HepG2 (cell line): ENCODE measurements around the gene MORF4L2. TPM values are rescaled to one million over a fixed set of nuclear protein-coding genes. Genes with fewer than 3 reads are reported as not detected.

Experiments
- ARID2 ChIP-seq: sonication (generic); formaldehyde crosslinking; IDR thresholded peaks from 2 replicates; pipeline ENCODE4 v1.8.1; 2022; ENCODE audit warnings: mild to moderate bottlenecking, missing genetic modification reagents, borderline replicate concordance
- ATRX ChIP-seq: sonication (generic); formaldehyde crosslinking; IDR thresholded peaks from 2 replicates; pipeline ENCODE4 v1.4.0; 2020; ENCODE audit warnings: missing genetic modification reagents, borderline replicate concordance
- BHLHE40 ChIP-seq: IDR thresholded peaks from 2 replicates; pipeline ENCODE4 v1.6.1; 2011; ENCODE audit warnings: low read length, improper control_type of control experiment
- CBX1 ChIP-seq: IDR thresholded peaks from one replicate; pipeline ENCODE4 v1.6.1; 2016; ENCODE audit warnings: antibody characterized with exemption, low read depth
- CHD2 ChIP-seq: IDR thresholded peaks from 2 replicates; pipeline ENCODE4 v1.6.1; 2011; ENCODE audit warnings: low read depth, low read length, improper control_type of control experiment
- GATAD2A ChIP-seq: IDR thresholded peaks from 2 replicates; pipeline ENCODE4 v1.6.1; 2016
- HNRNPL ChIP-seq: fragments of 200-400 bp; formaldehyde crosslinking; IDR thresholded peaks from 2 replicates; pipeline ENCODE4 v1.6.1; 2017; ENCODE audit warnings: mild to moderate bottlenecking, low read depth, low read length
- KDM2A ChIP-seq: sonication (generic); formaldehyde crosslinking; IDR thresholded peaks from 2 replicates; pipeline ENCODE4 v1.4.0; 2020; ENCODE audit warnings: low read depth, missing genetic modification reagents, borderline replicate concordance
- KLF12 ChIP-seq: sonication (generic); formaldehyde crosslinking; IDR thresholded peaks from 2 replicates; pipeline ENCODE4 v1.4.0; 2020; ENCODE audit warnings: missing genetic modification reagents, borderline replicate concordance
- MED1 ChIP-seq: sonication (generic); formaldehyde crosslinking; IDR thresholded peaks from 2 replicates; pipeline ENCODE4 v1.4.0; 2020; ENCODE audit warnings: missing genetic modification reagents
- MEIS2 ChIP-seq: sonication (generic); formaldehyde crosslinking; IDR thresholded peaks from 2 replicates; pipeline ENCODE4 v1.9.0; 2021; ENCODE audit warnings: mild to moderate bottlenecking, missing genetic modification reagents
- MTF1 ChIP-seq: sonication (generic); formaldehyde crosslinking; IDR thresholded peaks from 2 replicates; pipeline ENCODE4 v1.5.0; 2020; ENCODE audit warnings: missing genetic modification reagents
- NR2F2 ChIP-seq: IDR thresholded peaks from 2 replicates; pipeline ENCODE4 v1.6.1; 2012; ENCODE audit warnings: low read depth, inconsistent platforms, borderline replicate concordance
- PHF8 ChIP-seq: sonication (generic); formaldehyde crosslinking; IDR thresholded peaks from 2 replicates; pipeline ENCODE4 v1.5.0; 2020; ENCODE audit warnings: missing genetic modification reagents
- RBFOX2 ChIP-seq: fragments of 200-400 bp; formaldehyde crosslinking; IDR thresholded peaks from 2 replicates; pipeline ENCODE4 v1.6.1; 2017; ENCODE audit warnings: low read depth, mild to moderate bottlenecking, low read length
- RFXAP ChIP-seq: sonication (generic); formaldehyde crosslinking; IDR thresholded peaks from 2 replicates; pipeline ENCODE4 v1.4.0; 2020; ENCODE audit warnings: missing genetic modification reagents, borderline replicate concordance
- SALL2 ChIP-seq: sonication (generic); formaldehyde crosslinking; IDR thresholded peaks from 2 replicates; pipeline ENCODE4 v1.8.1; 2023; ENCODE audit warnings: mild to moderate bottlenecking, missing genetic modification reagents, inconsistent platforms
- ZNF138 ChIP-seq: sonication (generic); formaldehyde crosslinking; IDR thresholded peaks from 2 replicates; pipeline ENCODE4 v1.5.0; 2020; ENCODE audit warnings: mild to moderate bottlenecking, low read depth, missing genetic modification reagents
- polyA plus RNA-seq, 8 experiments: library from polyadenylated mRNA; depleted of rRNA in 3 of 8; stranded (reverse) in 7 of 8; unstranded in 1 of 8; fragments of >200 nt; fragmentation: Illumina TruSeq in 4 of 8; extraction: Trizol in 4 of 8; gene quantifications; 2 replicates each; pipeline versions ENCODE4 v1.2.1 to v1.2.3, GENCODE V29; 2011 to 2016; ENCODE audit warnings: low read depth in 4 of 8, missing spikeins in 1 of 8, mixed read lengths in 1 of 8; ENCODE audit not compliant: insufficient read depth in 1 of 8
- total RNA-seq, 5 experiments: library from RNA; depleted of rRNA; stranded (reverse); fragments of >200 nt; fragmentation: Illumina TruSeq; extraction: Trizol; gene quantifications; 2 replicates each; pipeline ENCODE4 v1.2.3, GENCODE V29; 2016; ENCODE audit warnings: low read depth in 1 of 5
- TF ChIP-seq, protein P1 (sequence below): sonication (generic); formaldehyde crosslinking; IDR thresholded peaks from 2 replicates; pipeline ENCODE4 v1.4.0; 2020; ENCODE audit warnings: missing genetic modification reagents, borderline replicate concordance
- TF ChIP-seq, protein P2 (sequence below): sonication (generic); formaldehyde crosslinking; IDR thresholded peaks from 2 replicates; pipeline ENCODE4 v1.4.0; 2020; ENCODE audit warnings: missing genetic modification reagents
- TF ChIP-seq, protein P3 (sequence below): sonication (generic); formaldehyde crosslinking; IDR thresholded peaks from 2 replicates; pipeline ENCODE4 v1.5.0; 2020; ENCODE audit warnings: missing genetic modification reagents
- TF ChIP-seq, protein P4 (sequence below): sonication (generic); formaldehyde crosslinking; IDR thresholded peaks from 2 replicates; pipeline ENCODE4 v1.5.1; 2020; ENCODE audit warnings: mild to moderate bottlenecking, moderate library complexity, missing genetic modification reagents
- TF ChIP-seq, protein P5 (sequence below): sonication (generic); formaldehyde crosslinking; IDR thresholded peaks from 2 replicates; pipeline ENCODE4 v1.4.0; 2020; ENCODE audit warnings: missing genetic modification reagents

MORF4L2 gene
- total and polyA plus RNA-seq, 2 of the 13 experiments (the other 11 are each of a cell fraction or from before 2014, with no cell fraction given) = 358 to 469 TPM

DNA sequence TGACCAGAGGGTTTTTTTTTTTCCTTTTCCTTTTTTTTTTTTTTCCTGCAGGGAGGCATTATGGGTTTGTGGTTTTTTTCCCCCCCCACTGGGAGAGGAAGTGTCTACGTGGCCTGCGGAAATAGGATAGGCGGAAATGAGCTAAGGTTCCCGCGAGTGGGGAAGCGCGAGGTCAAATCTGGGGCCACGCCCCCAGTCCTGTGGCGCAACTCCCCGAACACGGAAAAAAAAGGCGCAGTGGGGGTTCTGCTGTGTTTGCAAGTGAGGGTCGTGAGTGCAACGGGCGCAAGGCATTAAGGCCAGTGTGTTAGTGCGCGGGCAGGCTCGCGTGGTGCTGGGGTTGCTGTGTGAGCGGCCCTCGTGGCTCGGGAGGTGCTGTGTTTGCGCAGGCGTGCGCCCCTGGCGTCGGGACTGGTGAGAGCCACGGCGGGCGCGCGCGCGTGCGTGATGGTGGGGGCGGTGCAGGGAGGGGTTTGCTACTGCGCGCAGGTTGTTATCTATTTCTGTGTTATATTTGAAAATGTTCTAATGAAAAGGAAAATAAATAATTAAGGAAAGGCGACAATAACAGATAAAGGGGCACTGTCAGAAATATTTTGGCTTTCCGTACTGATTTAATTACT is 685 bp upstream of the MORF4L2 start (continued):
- TF ChIP-seq RBFOX2 = peak; percentile 95
- 0 out of 2 replicates have a peak, but pooled peaks have one; percentile 32 for TF ChIP-seq SALL2
- peak; percentile 57; the same call in 1 of the 2 replicates for TF ChIP-seq HNRNPL
- TF ChIP-seq, protein P1, sequence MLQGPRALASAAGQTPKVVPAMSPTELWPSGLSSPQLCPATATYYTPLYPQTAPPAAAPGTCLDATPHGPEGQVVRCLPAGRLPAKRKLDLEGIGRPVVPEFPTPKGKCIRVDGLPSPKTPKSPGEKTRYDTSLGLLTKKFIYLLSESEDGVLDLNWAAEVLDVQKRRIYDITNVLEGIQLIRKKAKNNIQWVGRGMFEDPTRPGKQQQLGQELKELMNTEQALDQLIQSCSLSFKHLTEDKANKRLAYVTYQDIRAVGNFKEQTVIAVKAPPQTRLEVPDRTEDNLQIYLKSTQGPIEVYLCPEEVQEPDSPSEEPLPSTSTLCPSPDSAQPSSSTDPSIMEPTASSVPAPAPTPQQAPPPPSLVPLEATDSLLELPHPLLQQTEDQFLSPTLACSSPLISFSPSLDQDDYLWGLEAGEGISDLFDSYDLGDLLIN (CRISPR knock-in tag) = no peak
- TF ChIP-seq, protein P2, sequence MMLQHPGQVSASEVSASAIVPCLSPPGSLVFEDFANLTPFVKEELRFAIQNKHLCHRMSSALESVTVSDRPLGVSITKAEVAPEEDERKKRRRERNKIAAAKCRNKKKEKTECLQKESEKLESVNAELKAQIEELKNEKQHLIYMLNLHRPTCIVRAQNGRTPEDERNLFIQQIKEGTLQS (CRISPR knock-in tag) = 0 out of 2 replicates have a peak, but pooled peaks have one; percentile 13
- TF ChIP-seq, protein P3, sequence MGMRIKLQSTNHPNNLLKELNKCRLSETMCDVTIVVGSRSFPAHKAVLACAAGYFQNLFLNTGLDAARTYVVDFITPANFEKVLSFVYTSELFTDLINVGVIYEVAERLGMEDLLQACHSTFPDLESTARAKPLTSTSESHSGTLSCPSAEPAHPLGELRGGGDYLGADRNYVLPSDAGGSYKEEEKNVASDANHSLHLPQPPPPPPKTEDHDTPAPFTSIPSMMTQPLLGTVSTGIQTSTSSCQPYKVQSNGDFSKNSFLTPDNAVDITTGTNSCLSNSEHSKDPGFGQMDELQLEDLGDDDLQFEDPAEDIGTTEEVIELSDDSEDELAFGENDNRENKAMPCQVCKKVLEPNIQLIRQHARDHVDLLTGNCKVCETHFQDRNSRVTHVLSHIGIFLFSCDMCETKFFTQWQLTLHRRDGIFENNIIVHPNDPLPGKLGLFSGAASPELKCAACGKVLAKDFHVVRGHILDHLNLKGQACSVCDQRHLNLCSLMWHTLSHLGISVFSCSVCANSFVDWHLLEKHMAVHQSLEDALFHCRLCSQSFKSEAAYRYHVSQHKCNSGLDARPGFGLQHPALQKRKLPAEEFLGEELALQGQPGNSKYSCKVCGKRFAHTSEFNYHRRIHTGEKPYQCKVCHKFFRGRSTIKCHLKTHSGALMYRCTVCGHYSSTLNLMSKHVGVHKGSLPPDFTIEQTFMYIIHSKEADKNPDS (CRISPR knock-in tag) = no peak
- no peak for TF ChIP-seq KLF12 (CRISPR knock-in tag)
- TF ChIP-seq, protein P4, sequence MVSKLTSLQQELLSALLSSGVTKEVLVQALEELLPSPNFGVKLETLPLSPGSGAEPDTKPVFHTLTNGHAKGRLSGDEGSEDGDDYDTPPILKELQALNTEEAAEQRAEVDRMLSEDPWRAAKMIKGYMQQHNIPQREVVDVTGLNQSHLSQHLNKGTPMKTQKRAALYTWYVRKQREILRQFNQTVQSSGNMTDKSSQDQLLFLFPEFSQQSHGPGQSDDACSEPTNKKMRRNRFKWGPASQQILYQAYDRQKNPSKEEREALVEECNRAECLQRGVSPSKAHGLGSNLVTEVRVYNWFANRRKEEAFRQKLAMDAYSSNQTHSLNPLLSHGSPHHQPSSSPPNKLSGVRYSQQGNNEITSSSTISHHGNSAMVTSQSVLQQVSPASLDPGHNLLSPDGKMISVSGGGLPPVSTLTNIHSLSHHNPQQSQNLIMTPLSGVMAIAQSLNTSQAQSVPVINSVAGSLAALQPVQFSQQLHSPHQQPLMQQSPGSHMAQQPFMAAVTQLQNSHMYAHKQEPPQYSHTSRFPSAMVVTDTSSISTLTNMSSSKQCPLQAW = peak; percentile 44; the same call in 1 of the 2 replicates
- TF ChIP-seq, protein P5, sequence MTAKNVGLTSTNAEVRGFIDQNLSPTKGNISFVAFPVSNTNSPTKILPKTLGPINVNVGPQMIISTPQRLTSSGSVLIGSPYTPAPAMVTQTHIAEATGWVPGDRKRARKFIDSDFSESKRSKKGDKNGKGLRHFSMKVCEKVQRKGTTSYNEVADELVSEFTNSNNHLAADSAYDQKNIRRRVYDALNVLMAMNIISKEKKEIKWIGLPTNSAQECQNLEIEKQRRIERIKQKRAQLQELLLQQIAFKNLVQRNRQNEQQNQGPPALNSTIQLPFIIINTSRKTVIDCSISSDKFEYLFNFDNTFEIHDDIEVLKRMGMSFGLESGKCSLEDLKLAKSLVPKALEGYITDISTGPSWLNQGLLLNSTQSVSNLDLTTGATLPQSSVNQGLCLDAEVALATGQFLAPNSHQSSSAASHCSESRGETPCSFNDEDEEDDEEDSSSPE (CRISPR knock-in tag) = peak; percentile 47
- TF ChIP-seq MTF1 (CRISPR knock-in tag) = no peak
- no peak for TF ChIP-seq NR2F2
- TF ChIP-seq CBX1 = peak; percentile 57
- peak; percentile 17; the same call in 1 of the 2 replicates for TF ChIP-seq RFXAP (CRISPR knock-in tag)
- TF ChIP-seq BHLHE40 = 0 out of 2 replicates have a peak, but pooled peaks have one; percentile 25
- peak; percentile 79 for TF ChIP-seq CHD2
- TF ChIP-seq ATRX = no peak
- TF ChIP-seq PHF8 (CRISPR knock-in tag) = peak; percentile 52; the same call in 1 of the 2 replicates
- no peak for TF ChIP-seq MEIS2
- TF ChIP-seq ARID2 (CRISPR knock-in tag) = no peak
- TF ChIP-seq ZNF138 (CRISPR knock-in tag) = peak; percentile 35; the same call in 1 of the 2 replicates
- 0 out of 2 replicates have a peak, but pooled peaks have one; percentile 11 for TF ChIP-seq GATAD2A
- TF ChIP-seq MED1 = peak; percentile 49
- TF ChIP-seq KDM2A = peak; percentile 19; the same call in 1 of the 2 replicates
